Spleen (tissue), 10 donors: ENCODE measurements around the gene CHMP5. TPM values are rescaled to one million over a fixed set of nuclear protein-coding genes. Genes with fewer than 3 reads are reported as not detected.

Experiments used
- polyA plus RNA-seq, 3 donors: library from polyadenylated mRNA; stranded (reverse); fragments of 200-250 nt; gene quantifications; one replicate each; pipeline ENCODE4 v1.2.1, GENCODE V29; 2013
- total RNA-seq, 7 donors: library from RNA; depleted of rRNA in 3 of 7; stranded (reverse); fragments of >200 nt in 3 of 7; fragmentation: NEBNext Ultra II Directional in 4 of 7; extraction: Animal tissue kit (Norgen Biotek cat#: 25700) in 4 of 7; gene quantifications; one replicate each; pipeline versions ENCODE4 v1.1.0 to v1.2.1, GENCODE V29; 2016 to 2021
- donor health status: healthy with polysubstance abuse.
- donor health status: DM: no; HTN: no; CAD: no; lungs with moderate emphysema.
- donor health status: DM: no; HTN: no; CAD: no.
- donor health status: Bipolar disorder and iron deficiency.
- donor health status: healthy.
- donor health status: DM: no; HTN: no; CAD: no.
- donor health status: DM: yes; HTN: yes; CAD: no.

Gene CHMP5
- total and polyA plus RNA-seq, 10 donors: 43.6 to 75.9 (median 54.8) TPM

Other genes starting within 250 kb of the CHMP5 start
- gene DNAJA1, start 239.8 kb upstream of the CHMP5 start, total RNA-seq: 100 to 1,000 TPM in 1 of 7 donors, 10 to 100 TPM in 6; 67.0 to 113 (median 87.7) TPM
- 10 to 100 TPM; 25.8 to 81.3 (median 38.7) TPM for gene DNAJA1, start 239.8 kb upstream of the CHMP5 start, polyA plus RNA-seq
- 10 to 100 TPM; 15.7 to 23.3 (median 19.4) TPM for gene SMU1, start 188.4 kb upstream of the CHMP5 start, total RNA-seq
- 10 to 100 TPM in 1 of 3 donors, 1 to 10 TPM in 2; 7.2 to 12.2 (median 9.9) TPM for gene SMU1, start 188.4 kb upstream of the CHMP5 start, polyA plus RNA-seq
- gene B4GALT1, start 97.7 kb upstream of the CHMP5 start, total RNA-seq: 100 to 1,000 TPM in 2 of 7 donors, 10 to 100 TPM in 5; 75.1 to 111 (median 91.4) TPM
- gene B4GALT1, start 97.7 kb upstream of the CHMP5 start, polyA plus RNA-seq: 10 to 100 TPM; 18.1 to 29.5 (median 25.4) TPM
- not detected for gene SPINK4, start 24.9 kb upstream of the CHMP5 start, total RNA-seq
- under 1 TPM in 1 of 3 donors, not detected in 2; 0.67 TPM for gene SPINK4, start 24.9 kb upstream of the CHMP5 start, polyA plus RNA-seq
- 10 to 100 TPM; 49.9 to 91.8 (median 71.0) TPM for gene BAG1, start 341 bp upstream of the CHMP5 start, total RNA-seq
- 100 to 1,000 TPM in 1 of 3 donors, 10 to 100 TPM in 2; 57.3 to 102 (median 70.7) TPM for gene BAG1, start 341 bp upstream of the CHMP5 start, polyA plus RNA-seq
- gene NFX1, start 25.5 kb downstream of the CHMP5 start, total RNA-seq: 10 to 100 TPM; 39.3 to 57.5 (median 46.2) TPM
- 10 to 100 TPM; 10.5 to 14.5 (median 14.5) TPM for gene NFX1, start 25.5 kb downstream of the CHMP5 start, polyA plus RNA-seq
- gene AQP7, start 137.5 kb downstream of the CHMP5 start, total RNA-seq: 1 to 10 TPM in 5 of 7 donors, under 1 TPM in 2; 0.64 to 3.2 (median 2.0) TPM
- 1 to 10 TPM in 1 of 3 donors, under 1 TPM in 2; 0.26 to 2.6 (median 0.35) TPM for gene AQP7, start 137.5 kb downstream of the CHMP5 start, polyA plus RNA-seq
- 100 to 1,000 TPM in 5 of 7 donors, 10 to 100 TPM in 2; 44.2 to 251 (median 126) TPM for gene AQP3, start 182.5 kb downstream of the CHMP5 start, total RNA-seq
- gene AQP3, start 182.5 kb downstream of the CHMP5 start, polyA plus RNA-seq: 10 to 100 TPM in 1 of 3 donors, 1 to 10 TPM in 2; 5.0 to 51.4 (median 5.7) TPM
- 10 to 100 TPM; 20.7 to 48.1 (median 28.4) TPM for gene NOL6, start 208.9 kb downstream of the CHMP5 start, total RNA-seq
- gene NOL6, start 208.9 kb downstream of the CHMP5 start, polyA plus RNA-seq: 10 to 100 TPM; 20.0 to 28.4 (median 24.6) TPM